ENCODE results near the gene SUCLG2.

Gene SUCLG2

GRCh38 chr3:67377299-67377698 is 277.1 kb downstream of the SUCLG2 start:
- peaks cover 9% of the 10 kb centered on the region for H3K4me1 ChIP-seq (ENCODE audit: control insufficient read depth, low read length)
- no peaks in the 10 kb centered on the region for H3F3A ChIP-seq (ENCODE audit: control insufficient read depth, insufficient read depth)
- no peaks in the 10 kb centered on the region for H3K9me3 ChIP-seq (ENCODE audit: control insufficient read depth, insufficient read depth, low read length)
- no peaks in the 10 kb centered on the region for H3K9me2 ChIP-seq (replicated peaks; ENCODE audit: control insufficient read depth, low read length)
- no peaks in the 10 kb centered on the region for H3K79me2 ChIP-seq (ENCODE audit: control insufficient read depth, low read length)
- no peaks in the 10 kb centered on the region for H3K27me3 ChIP-seq (ENCODE audit: control insufficient read depth, low read length)
- TF ChIP-seq, protein P1, sequence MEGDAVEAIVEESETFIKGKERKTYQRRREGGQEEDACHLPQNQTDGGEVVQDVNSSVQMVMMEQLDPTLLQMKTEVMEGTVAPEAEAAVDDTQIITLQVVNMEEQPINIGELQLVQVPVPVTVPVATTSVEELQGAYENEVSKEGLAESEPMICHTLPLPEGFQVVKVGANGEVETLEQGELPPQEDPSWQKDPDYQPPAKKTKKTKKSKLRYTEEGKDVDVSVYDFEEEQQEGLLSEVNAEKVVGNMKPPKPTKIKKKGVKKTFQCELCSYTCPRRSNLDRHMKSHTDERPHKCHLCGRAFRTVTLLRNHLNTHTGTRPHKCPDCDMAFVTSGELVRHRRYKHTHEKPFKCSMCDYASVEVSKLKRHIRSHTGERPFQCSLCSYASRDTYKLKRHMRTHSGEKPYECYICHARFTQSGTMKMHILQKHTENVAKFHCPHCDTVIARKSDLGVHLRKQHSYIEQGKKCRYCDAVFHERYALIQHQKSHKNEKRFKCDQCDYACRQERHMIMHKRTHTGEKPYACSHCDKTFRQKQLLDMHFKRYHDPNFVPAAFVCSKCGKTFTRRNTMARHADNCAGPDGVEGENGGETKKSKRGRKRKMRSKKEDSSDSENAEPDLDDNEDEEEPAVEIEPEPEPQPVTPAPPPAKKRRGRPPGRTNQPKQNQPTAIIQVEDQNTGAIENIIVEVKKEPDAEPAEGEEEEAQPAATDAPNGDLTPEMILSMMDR (IDR thresholded peaks at IDR 0.05; ENCODE audit: low read depth, low read length, poor library complexity, severe bottlenecking): no peak
- no peak for TF ChIP-seq EZH2phosphoT487 (IDR thresholded peaks at IDR 0.05; ENCODE audit: borderline replicate concordance, low read length)
- H3K4me2 ChIP-seq (ENCODE audit: low read length): no peak overlapping the region
- no peak overlapping the region for H3K4me3 ChIP-seq (ENCODE audit: low read length)
- H3K36me3 ChIP-seq (ENCODE audit: control insufficient read depth, low read length): no peaks in the 10 kb centered on the region; the same call in 1 of the 2 replicates
- H3K27ac ChIP-seq (ENCODE audit: low read depth, low read length): no peak overlapping the region
- H4K20me1 ChIP-seq (ENCODE audit: control insufficient read depth, insufficient read depth, low read depth, low read length): no peaks in the 10 kb centered on the region

DNA sequence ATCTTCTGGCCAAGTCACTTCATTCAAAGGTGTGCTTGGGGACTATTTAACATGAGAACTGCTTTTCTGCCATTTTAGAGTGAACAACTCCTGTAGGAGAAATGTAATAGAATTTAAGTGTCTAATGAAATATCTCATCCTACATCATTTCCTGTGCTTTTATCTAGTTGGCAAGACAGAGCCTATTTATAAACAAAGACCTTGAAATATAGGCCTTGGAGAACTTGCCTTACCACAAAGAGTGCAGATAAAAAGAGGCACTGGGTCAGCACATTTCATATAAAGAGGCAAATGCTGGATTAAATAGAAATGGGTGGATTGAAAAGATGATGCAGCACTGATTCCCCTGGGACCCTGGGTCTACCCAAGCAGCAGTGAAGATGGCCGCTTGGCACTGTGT is 278.0 kb downstream of the SUCLG2 start:
- Histone ChIP-seq H3K36me3 (ENCODE audit: control insufficient read depth, low read length) (no peaks in the 10 kb centered on the region; the same call in 1 of the 2 replicates), H3K27me3 (ENCODE audit: control insufficient read depth, low read length) (no peaks in the 10 kb centered on the region), H3K4me3 (ENCODE audit: low read length) (no peak overlapping the region), H4K20me1 (ENCODE audit: control insufficient read depth, insufficient read depth, low read depth, low read length) (no peaks in the 10 kb centered on the region), H3K9me2 (replicated peaks; ENCODE audit: control insufficient read depth, low read length) (no peaks in the 10 kb centered on the region), H3K4me2 (ENCODE audit: low read length) (no peak overlapping the region), H3K4me1 (ENCODE audit: control insufficient read depth, low read length) (0 out of 2 replicates have a peak, but pooled peaks cover 1% of the 10 kb centered on the region), H3K79me2 (ENCODE audit: control insufficient read depth, low read length) (no peaks in the 10 kb centered on the region), H3F3A (ENCODE audit: control insufficient read depth, insufficient read depth) (no peaks in the 10 kb centered on the region), H3K9me3 (ENCODE audit: control insufficient read depth, insufficient read depth, low read length) (no peaks in the 10 kb centered on the region), H3K27ac (ENCODE audit: low read depth, low read length) (no peak overlapping the region)
- no peak for TF ChIP-seq EZH2phosphoT487 (IDR thresholded peaks at IDR 0.05; ENCODE audit: borderline replicate concordance, low read length)
- TF ChIP-seq, protein P1 (IDR thresholded peaks at IDR 0.05; ENCODE audit: low read depth, low read length, poor library complexity, severe bottlenecking): no peak

GRCh38 chr3:67375976-67376375 is 278.4 kb downstream of the SUCLG2 start:
- H3K4me2 ChIP-seq (ENCODE audit: low read length): no peak overlapping the region
- H3K27ac ChIP-seq (ENCODE audit: low read depth, low read length): no peak overlapping the region
- H4K20me1 ChIP-seq (ENCODE audit: control insufficient read depth, insufficient read depth, low read depth, low read length): no peaks in the 10 kb centered on the region
- no peaks in the 10 kb centered on the region for H3K9me3 ChIP-seq (ENCODE audit: control insufficient read depth, insufficient read depth, low read length)
- H3K9me2 ChIP-seq (replicated peaks; ENCODE audit: control insufficient read depth, low read length): no peaks in the 10 kb centered on the region
- no peaks in the 10 kb centered on the region for H3F3A ChIP-seq (ENCODE audit: control insufficient read depth, insufficient read depth)
- TF ChIP-seq, protein P1 (IDR thresholded peaks at IDR 0.05; ENCODE audit: low read depth, low read length, poor library complexity, severe bottlenecking): no peak
- no peak for TF ChIP-seq EZH2phosphoT487 (IDR thresholded peaks at IDR 0.05; ENCODE audit: borderline replicate concordance, low read length)
- no peak overlapping the region for H3K4me3 ChIP-seq (ENCODE audit: low read length)
- H3K79me2 ChIP-seq (ENCODE audit: control insufficient read depth, low read length): no peaks in the 10 kb centered on the region
- no peaks in the 10 kb centered on the region; the same call in 1 of the 2 replicates for H3K36me3 ChIP-seq (ENCODE audit: control insufficient read depth, low read length)
- H3K27me3 ChIP-seq (ENCODE audit: control insufficient read depth, low read length): no peaks in the 10 kb centered on the region
- no peaks in the 10 kb centered on the region for H3K4me1 ChIP-seq (ENCODE audit: control insufficient read depth, low read length)

All from DOHH2 (cell line).